OCI-LY3 (cell line): Measurements from ENCODE around the gene PPL.

Experiments used
- H2AFZ ChIP-seq: fragments of 200-600, 300-600 bp; shearing (Covaris generic); 2 replicates; pipeline ENCODE4 v1.6.0; 2014; ENCODE audit warnings: antibody characterized with exemption, low read depth, low read length
- H3K27ac ChIP-seq: fragments of 200-600, 300-600 bp; sonication (generic); 2 replicates; pipeline ENCODE4 v1.5.1; 2014; ENCODE audit warnings: mild to moderate bottlenecking, low read length, moderate library complexity, mixed read lengths
- H3K27me3 ChIP-seq: fragments of 200-600, 300-600 bp; sonication (generic); 2 replicates; pipeline ENCODE4 v1.6.1; 2014; ENCODE audit warnings: low read depth, low read length, mixed read lengths
- H3K36me3 ChIP-seq: fragments of 200-600, 300-600 bp; sonication (generic); replicated peaks from 2 replicates; pipeline ENCODE3; 2014; ENCODE audit warnings: low read depth, low read length, mixed read lengths
- H3K4me1 ChIP-seq: fragments of 300-600, 200-600 bp; sonication (generic); 2 replicates; pipeline ENCODE4 v1.6.1; 2014; ENCODE audit warnings: low read length, mixed read lengths
- H3K4me2 ChIP-seq: fragments of 200-600, 300-600 bp; sonication (generic); 2 replicates; pipeline ENCODE4 v1.6.1; 2014; ENCODE audit warnings: low read length, mixed read lengths
- H3K4me3 ChIP-seq: fragments of 300-600, 200-600 bp; sonication (generic); 2 replicates; pipeline ENCODE4 v1.5.1; 2014; ENCODE audit warnings: antibody characterized with exemption, mild to moderate bottlenecking, low read length, moderate library complexity
- H3K79me2 ChIP-seq: fragments of 300-600, 200-600 bp; shearing (Covaris generic); 2 replicates; pipeline ENCODE4 v1.6.1; 2014; ENCODE audit warnings: mild to moderate bottlenecking, low read length, mixed read lengths
- H3K9ac ChIP-seq: fragments of 300-600, 200-600 bp; shearing (Covaris generic); 2 replicates; pipeline ENCODE4 v1.6.0; 2014; ENCODE audit warnings: mild to moderate bottlenecking, low read length, moderate library complexity
- H3K9me3 ChIP-seq: fragments of 200-600, 300-600 bp; shearing (Covaris generic); 2 replicates; pipeline ENCODE4 v1.6.1; 2014; ENCODE audit warnings: low read length, mixed read lengths; ENCODE audit not compliant: insufficient read depth
- H4K20me1 ChIP-seq: fragments of 200-600, 300-600 bp; sonication (generic); 2 replicates; pipeline ENCODE4 v1.6.1; 2016; ENCODE audit warnings: low read length, mixed read lengths; ENCODE audit not compliant: insufficient read depth
- CTCF ChIP-seq: fragments of 200-600, 300-600 bp; sonication (generic); IDR thresholded peaks from 2 replicates; pipeline ENCODE4 v1.5.1; 2014; ENCODE audit warnings: antibody characterized with exemption, low read length, low read depth
- EZH2phosphoT487 ChIP-seq: fragments of 200-600 bp; shearing (Covaris generic); IDR thresholded peaks from 2 replicates; pipeline ENCODE4 v1.6.1; 2018; ENCODE audit warnings: antibody characterized with exemption, mixed run types, low read depth

Gene PPL

GRCh38 chr16:4884972-4885874, 51.7 kb downstream of the PPL start:
- TF ChIP-seq CTCF = no peak
- no peak for TF ChIP-seq EZH2phosphoT487
- Histone ChIP-seq H3K27ac (no peak overlapping the region), H3K4me3 (no peak overlapping the region), H3K4me2 (no peak overlapping the region), H3K9me3 (no peaks in the 10 kb centered on the region), H4K20me1 (no peaks in the 10 kb centered on the region), H3K27me3 (no peaks in the 10 kb centered on the region), H3K36me3 (peaks cover 36% of the 10 kb centered on the region), H3K4me1 (no peaks in the 10 kb centered on the region), H2AFZ (no peak overlapping the region), H3K9ac (no peak overlapping the region), H3K79me2 (no peaks in the 10 kb centered on the region)

GRCh38 chr16:4884209-4884608, 52.7 kb downstream of the PPL start:
- Histone ChIP-seq H3K79me2 (no peaks in the 10 kb centered on the region), H2AFZ (no peak overlapping the region), H3K27ac (no peak overlapping the region), H3K4me2 (no peak overlapping the region), H3K27me3 (no peaks in the 10 kb centered on the region), H4K20me1 (no peaks in the 10 kb centered on the region), H3K9me3 (no peaks in the 10 kb centered on the region), H3K4me1 (no peaks in the 10 kb centered on the region), H3K4me3 (no peak overlapping the region), H3K36me3 (peaks cover 45% of the 10 kb centered on the region), H3K9ac (no peak overlapping the region)
- TF ChIP-seq CTCF = no peak
- no peak for TF ChIP-seq EZH2phosphoT487

GRCh38 chr16:4883501-4883900, 53.4 kb downstream of the PPL start:
- no peak for TF ChIP-seq CTCF
- TF ChIP-seq EZH2phosphoT487 = no peak

GRCh38 chr16:4882633-4883285, 54.2 kb downstream of the PPL start:
- Histone ChIP-seq H3K9ac (no peak overlapping the region), H3K4me3 (no peak overlapping the region), H3K27ac (no peak overlapping the region), H3K79me2 (no peaks in the 10 kb centered on the region), H3K27me3 (no peaks in the 10 kb centered on the region), H4K20me1 (no peaks in the 10 kb centered on the region), H3K36me3 (peaks cover 52% of the 10 kb centered on the region), H3K4me1 (no peaks in the 10 kb centered on the region), H2AFZ (no peak overlapping the region), H3K9me3 (no peaks in the 10 kb centered on the region), H3K4me2 (no peak overlapping the region)
- TF ChIP-seq EZH2phosphoT487 (no peak), CTCF (no peak)

More at GRCh38 chr16:4883501-4883900, 53.4 kb downstream of the PPL start:
- Histone ChIP-seq H2AFZ (no peak overlapping the region), H3K36me3 (peaks cover 45% of the 10 kb centered on the region), H3K79me2 (no peaks in the 10 kb centered on the region), H3K27me3 (no peaks in the 10 kb centered on the region), H3K9ac (no peak overlapping the region), H3K4me3 (no peak overlapping the region), H3K4me2 (no peak overlapping the region), H4K20me1 (no peaks in the 10 kb centered on the region), H3K27ac (no peak overlapping the region), H3K9me3 (no peaks in the 10 kb centered on the region), H3K4me1 (no peaks in the 10 kb centered on the region)
